Endothelial cell of umbilical vein (primary cell): Measurements from ENCODE around the gene ATXN3. TPM values are rescaled to one million over a fixed set of nuclear protein-coding genes. Genes with fewer than 3 reads are reported as not detected.

Experiments
- BruUV-seq: library from RNA; stranded (reverse); fragments of 400-500 nt; replicated peaks from 2 replicates; lab custom pipeline; 2021; lab: Mats Ljungman, UMichigan
- CTCF ChIA-PET: fragments of 300-600, 350-600 bp; sonication (Branson Sonifier 250); formaldehyde crosslinking; loops from one replicate; lab custom pipeline; 2021; ENCODE audit warnings: antibody characterized with exemption, inconsistent platforms; lab: Charles Lee
- POLR2A ChIA-PET: fragments of 300-600, 350-600 bp; sonication (Branson Sonifier 250); formaldehyde crosslinking; loops from one replicate; lab custom pipeline; 2021; ENCODE audit warnings: antibody characterized with exemption, inconsistent platforms; lab: Charles Lee
- DNase-seq: peaks from one replicate; pipeline ENCODE4 v3.0.0-alpha.2; 2011; ENCODE audit warnings: low read depth, low spot score
- FAIRE-seq: peaks from 2 replicates; lab custom pipeline; 2011; peaks lifted over from hg19 to GRCh38; lab: Jason Lieb, UNC
- H2AFZ ChIP-seq: 2 replicates; pipeline ENCODE4 v1.6.0; 2012; ENCODE audit warnings: low read depth, low read length, control low read depth, inconsistent platforms
- H3K27ac ChIP-seq: 2 replicates; pipeline ENCODE4 v1.5.1; 2011; ENCODE audit warnings: low read depth, mild to moderate bottlenecking, control low read depth, low read length, moderate library complexity; ENCODE audit not compliant: insufficient read depth
- H3K27me3 ChIP-seq, 2 experiments: 2 replicates each; pipeline versions ENCODE4 v1.6.0 to v1.6.1; 2011; ENCODE audit warnings: low read length in 2 of 2, mixed read lengths in 1 of 2; ENCODE audit not compliant: control insufficient read depth in 2 of 2, insufficient read depth in 2 of 2
- H3K36me3 ChIP-seq, 2 experiments: 2 replicates in 1 of 2; 3 replicates in 1 of 2; pipeline ENCODE4 v1.5.1; 2011; ENCODE audit warnings: low read length in 2 of 2, mild to moderate bottlenecking in 1 of 2, moderate library complexity in 1 of 2; ENCODE audit not compliant: control insufficient read depth in 2 of 2, insufficient read depth in 2 of 2; ENCODE audit errors: extremely low read depth in 1 of 2
- H3K4me1 ChIP-seq: 3 replicates; pipeline ENCODE4 v1.5.1; 2011; ENCODE audit warnings: mild to moderate bottlenecking, low read length; ENCODE audit not compliant: control insufficient read depth, insufficient read depth; ENCODE audit errors: extremely low read depth
- H3K4me2 ChIP-seq: 2 replicates; pipeline ENCODE4 v1.6.1; 2011; ENCODE audit warnings: low read length, control low read depth, mixed read lengths; ENCODE audit not compliant: insufficient read depth
- H3K4me3 ChIP-seq, 3 experiments: fragments of 200-600 bp in 1 of 3; sonication (generic), shearing (Covaris generic) in 1 of 3; replicated peaks in 1 of 3; 2 replicates each; pipeline ENCODE4 v1.5.1; 2011 to 2016; ENCODE audit warnings: control low read depth in 3 of 3, low read length in 3 of 3, mild to moderate bottlenecking in 2 of 3, inconsistent platforms in 1 of 3, low read depth in 1 of 3, moderate library complexity in 1 of 3; ENCODE audit not compliant: insufficient read depth in 1 of 3
- H3K79me2 ChIP-seq: 2 replicates; pipeline ENCODE4 v1.6.0; 2012; ENCODE audit warnings: low read length, inconsistent platforms; ENCODE audit not compliant: control insufficient read depth, insufficient read depth
- H3K9ac ChIP-seq: replicated peaks from 2 replicates; pipeline ENCODE3; 2011; ENCODE audit warnings: low read length, control low read depth; ENCODE audit not compliant: insufficient read depth; ENCODE audit errors: extremely low read depth
- H3K9me1 ChIP-seq: replicated peaks from 3 replicates; pipeline ENCODE4 v1.6.0; 2011; ENCODE audit warnings: mild to moderate bottlenecking, low read length; ENCODE audit not compliant: control insufficient read depth, insufficient read depth; ENCODE audit errors: extremely low read depth
- H3K9me3 ChIP-seq: replicated peaks from 2 replicates; pipeline ENCODE4 v1.5.1; 2012; ENCODE audit warnings: low read length, inconsistent platforms; ENCODE audit not compliant: control insufficient read depth, insufficient read depth
- H4K20me1 ChIP-seq: replicated peaks from 2 replicates; pipeline ENCODE3; 2011; ENCODE audit warnings: mild to moderate bottlenecking, low read length; ENCODE audit not compliant: control insufficient read depth, insufficient read depth; ENCODE audit errors: extremely low read depth
- CTCF ChIP-seq, 2 donors: IDR thresholded peaks; 1 replicate in 1 of 2; 2 replicates in 1 of 2; pipeline ENCODE4 v1.5.1; 2011; ENCODE audit warnings: low read length in 2 of 2, mild to moderate bottlenecking in 2 of 2, moderate library complexity in 2 of 2, control low read depth in 1 of 2, inconsistent platforms in 1 of 2, low read depth in 1 of 2; ENCODE audit not compliant: insufficient read depth in 1 of 2; ENCODE audit errors: extremely low read depth in 1 of 2
- EZH2 ChIP-seq: IDR thresholded peaks from 2 replicates; pipeline ENCODE4 v1.6.1; 2012; ENCODE audit warnings: borderline replicate concordance, low read depth, mild to moderate bottlenecking, moderate library complexity, low read length, inconsistent platforms; ENCODE audit not compliant: severe bottlenecking
- FOS ChIP-seq: IDR thresholded peaks from 2 replicates; pipeline ENCODE4 v1.6.1; 2011; ENCODE audit warnings: mild to moderate bottlenecking, low read length, moderate library complexity, borderline replicate concordance; ENCODE audit not compliant: insufficient read depth
- GATA2 ChIP-seq: IDR thresholded peaks from 2 replicates; pipeline ENCODE4 v1.7.0; 2011; ENCODE audit warnings: low read depth, mild to moderate bottlenecking, moderate library complexity, mixed read lengths, low read length; ENCODE audit not compliant: insufficient read length, insufficient read depth
- JUN ChIP-seq: IDR thresholded peaks from 2 replicates; pipeline ENCODE4 v1.6.1; 2011; ENCODE audit warnings: borderline replicate concordance, low read depth; ENCODE audit not compliant: insufficient read length, insufficient read depth
- MAX ChIP-seq: IDR thresholded peaks from 2 replicates; pipeline ENCODE4 v1.6.1; 2011; ENCODE audit not compliant: insufficient read depth, insufficient read length
- MYC ChIP-seq: IDR thresholded peaks from one replicate; pipeline ENCODE4 v1.6.1; 2011; ENCODE audit warnings: mild to moderate bottlenecking, low read depth, low read length
- POLR2A ChIP-seq: IDR thresholded peaks from 2 replicates; pipeline ENCODE4 v1.6.1; 2012; ENCODE audit warnings: low read depth, mild to moderate bottlenecking, control low read depth, low read length
- POLR2AphosphoS5 ChIP-seq: IDR thresholded peaks from 2 replicates; pipeline ENCODE4 v1.6.1; 2012; ENCODE audit warnings: low read depth, mild to moderate bottlenecking, control low read depth, low read length, moderate library complexity; ENCODE audit not compliant: insufficient read depth
- dilution Hi-C: fragments of 300-500 bp; cut with MboI; formaldehyde crosslinking; loops from one replicate; pipeline ENCODE4 v1.15.0; 2019; ENCODE audit warnings: low sequenced_read_pairs; ENCODE audit not compliant: extremely low pct_ligation_motif_present
- intact Hi-C: fragments of 100-400 bp; cut with micrococcal nuclease; formaldehyde crosslinking; loops from one replicate; pipeline ENCODE4 v1.10.0; 2022
- polyA plus RNA-seq, 4 experiments: library from polyadenylated mRNA; depleted of rRNA in 3 of 4; stranded (reverse) in 3 of 4; unstranded in 1 of 4; fragments of >200 nt; gene quantifications; 2 replicates each; pipeline versions ENCODE4 v1.2.1 to v1.2.3, GENCODE V29; 2011 to 2012; ENCODE audit warnings: missing spikeins in 1 of 4
- total RNA-seq: library from RNA; stranded (reverse); gene quantifications from 2 replicates; pipeline ENCODE4 v1.2.3, GENCODE V29; 2021

Gene ATXN3
- total and polyA plus RNA-seq, 2 donors (not counting 3 experiments of a cell fraction or from before 2014, with no cell fraction given) = 7.9 to 30.2 TPM

- H2AFZ ChIP-seq = no peak overlapping the region
- BruUV-seq = no TSS peak
- TF ChIP-seq POLR2A (no peak), FOS (no peak), JUN (no peak), EZH2 (no peak), GATA2 (no peak), MYC (no peak), CTCF (IDR thresholded peaks at IDR 0.05; ENCODE audit: extremely low read depth in 1 of 2, insufficient read depth in 1 of 2, low read depth in 1 of 2, low read length in 2 of 2) (no peak), MAX (no peak), POLR2AphosphoS5 (no peak)
- H3K9me3 ChIP-seq = no peaks in the 10 kb centered on the region
- H3K79me2 ChIP-seq = peaks cover 38% of the 10 kb centered on the region
- H3K36me3 ChIP-seq = no peaks in the 10 kb centered on the region
- DNase-seq (no peak), FAIRE-seq (peak; percentile 42)
- no peaks in the 10 kb centered on the region for H3K27me3 ChIP-seq
- peak overlapping the region; percentile 89 for H3K4me2 ChIP-seq
- H3K27ac ChIP-seq = no peak overlapping the region
- intact Hi-C loops = loop anchor here (5.0 kb wide), 1 partner anchor 94 kb away; the partner anchor contains the start of gene FBLN5
- H3K4me3 ChIP-seq = no peak overlapping the region
- peaks cover 16% of the 10 kb centered on the region for H3K4me1 ChIP-seq
- H3K9me1 ChIP-seq = no peaks in the 10 kb centered on the region
- dilution Hi-C loops = no loop called here
- H3K9ac ChIP-seq = peak overlapping the region; percentile 99
- no peaks in the 10 kb centered on the region for H4K20me1 ChIP-seq
- POLR2A ChIA-PET = interaction anchor here (0.9 kb wide), 1 partner anchor 80 kb away, joined by 5 read pairs; the partner anchor contains the start of genes CPSF2 and NDUFB1
- CTCF ChIA-PET = interaction anchor here (1.0 to 2.8 kb wide), 3 partner anchors 44 to 81 kb away, joined by 3 to 20 read pairs (median 17); partner anchors contain the start of genes ATXN3, CPSF2 and NDUFB1
Observed at GRCh38 chr14:92041203-92041602, 65.2 kb downstream of the ATXN3 start.
